Measurements from ENCODE around the gene PRUNE1.

DNA sequence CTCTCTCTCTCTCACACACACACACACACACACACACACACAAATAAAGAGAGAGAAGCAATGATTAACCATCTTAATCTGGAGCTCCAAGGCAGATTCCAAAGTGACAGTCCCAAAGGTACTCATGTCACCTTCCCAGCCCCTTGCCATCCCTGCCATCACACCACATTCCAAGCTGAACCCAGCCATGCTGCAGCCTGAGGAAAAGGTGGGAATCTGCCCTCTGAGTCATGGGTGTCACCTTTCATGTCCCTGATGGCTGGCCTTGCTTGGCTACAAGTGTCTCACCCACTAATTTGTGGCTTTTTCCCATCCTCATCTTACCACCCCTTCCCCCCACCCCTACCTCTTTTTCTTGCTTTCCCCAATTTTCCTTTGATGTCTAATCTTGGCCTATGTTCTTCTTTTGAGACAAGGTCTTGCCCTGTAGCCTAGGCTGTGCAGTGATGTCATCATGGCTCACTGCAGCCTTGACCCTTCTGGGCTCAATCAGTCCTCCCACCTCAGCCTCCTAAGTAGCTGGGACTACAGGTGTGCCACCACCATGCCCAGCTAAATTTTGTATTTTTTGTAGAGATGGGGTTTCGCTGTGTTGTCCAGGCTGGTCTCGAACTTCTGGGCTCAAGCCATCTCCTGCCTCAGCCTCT lies 22.9 kb upstream of the PRUNE1 start:
- no peak for TF ChIP-seq POLR2AphosphoS5 (IDR thresholded peaks at IDR 0.05)
- TF ChIP-seq EZH2 (IDR thresholded peaks at IDR 0.05; ENCODE audit: borderline replicate concordance, insufficient read depth, low read length, poor library complexity, severe bottlenecking) = no peak
- TF ChIP-seq, protein P1, sequence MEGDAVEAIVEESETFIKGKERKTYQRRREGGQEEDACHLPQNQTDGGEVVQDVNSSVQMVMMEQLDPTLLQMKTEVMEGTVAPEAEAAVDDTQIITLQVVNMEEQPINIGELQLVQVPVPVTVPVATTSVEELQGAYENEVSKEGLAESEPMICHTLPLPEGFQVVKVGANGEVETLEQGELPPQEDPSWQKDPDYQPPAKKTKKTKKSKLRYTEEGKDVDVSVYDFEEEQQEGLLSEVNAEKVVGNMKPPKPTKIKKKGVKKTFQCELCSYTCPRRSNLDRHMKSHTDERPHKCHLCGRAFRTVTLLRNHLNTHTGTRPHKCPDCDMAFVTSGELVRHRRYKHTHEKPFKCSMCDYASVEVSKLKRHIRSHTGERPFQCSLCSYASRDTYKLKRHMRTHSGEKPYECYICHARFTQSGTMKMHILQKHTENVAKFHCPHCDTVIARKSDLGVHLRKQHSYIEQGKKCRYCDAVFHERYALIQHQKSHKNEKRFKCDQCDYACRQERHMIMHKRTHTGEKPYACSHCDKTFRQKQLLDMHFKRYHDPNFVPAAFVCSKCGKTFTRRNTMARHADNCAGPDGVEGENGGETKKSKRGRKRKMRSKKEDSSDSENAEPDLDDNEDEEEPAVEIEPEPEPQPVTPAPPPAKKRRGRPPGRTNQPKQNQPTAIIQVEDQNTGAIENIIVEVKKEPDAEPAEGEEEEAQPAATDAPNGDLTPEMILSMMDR (IDR thresholded peaks at IDR 0.05; ENCODE audit: poor library complexity, severe bottlenecking) = no peak
- TF ChIP-seq, protein P2, sequence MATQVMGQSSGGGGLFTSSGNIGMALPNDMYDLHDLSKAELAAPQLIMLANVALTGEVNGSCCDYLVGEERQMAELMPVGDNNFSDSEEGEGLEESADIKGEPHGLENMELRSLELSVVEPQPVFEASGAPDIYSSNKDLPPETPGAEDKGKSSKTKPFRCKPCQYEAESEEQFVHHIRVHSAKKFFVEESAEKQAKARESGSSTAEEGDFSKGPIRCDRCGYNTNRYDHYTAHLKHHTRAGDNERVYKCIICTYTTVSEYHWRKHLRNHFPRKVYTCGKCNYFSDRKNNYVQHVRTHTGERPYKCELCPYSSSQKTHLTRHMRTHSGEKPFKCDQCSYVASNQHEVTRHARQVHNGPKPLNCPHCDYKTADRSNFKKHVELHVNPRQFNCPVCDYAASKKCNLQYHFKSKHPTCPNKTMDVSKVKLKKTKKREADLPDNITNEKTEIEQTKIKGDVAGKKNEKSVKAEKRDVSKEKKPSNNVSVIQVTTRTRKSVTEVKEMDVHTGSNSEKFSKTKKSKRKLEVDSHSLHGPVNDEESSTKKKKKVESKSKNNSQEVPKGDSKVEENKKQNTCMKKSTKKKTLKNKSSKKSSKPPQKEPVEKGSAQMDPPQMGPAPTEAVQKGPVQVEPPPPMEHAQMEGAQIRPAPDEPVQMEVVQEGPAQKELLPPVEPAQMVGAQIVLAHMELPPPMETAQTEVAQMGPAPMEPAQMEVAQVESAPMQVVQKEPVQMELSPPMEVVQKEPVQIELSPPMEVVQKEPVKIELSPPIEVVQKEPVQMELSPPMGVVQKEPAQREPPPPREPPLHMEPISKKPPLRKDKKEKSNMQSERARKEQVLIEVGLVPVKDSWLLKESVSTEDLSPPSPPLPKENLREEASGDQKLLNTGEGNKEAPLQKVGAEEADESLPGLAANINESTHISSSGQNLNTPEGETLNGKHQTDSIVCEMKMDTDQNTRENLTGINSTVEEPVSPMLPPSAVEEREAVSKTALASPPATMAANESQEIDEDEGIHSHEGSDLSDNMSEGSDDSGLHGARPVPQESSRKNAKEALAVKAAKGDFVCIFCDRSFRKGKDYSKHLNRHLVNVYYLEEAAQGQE (IDR thresholded peaks at IDR 0.05; ENCODE audit: borderline replicate concordance) = no peak

Measured in neural cell (in vitro differentiated cells).